GM12892 (cell line): ENCODE measurements around the gene CLDN20.

Experiments
- POLR2A ChIP-seq: IDR thresholded peaks from 2 replicates; pipeline ENCODE4 v1.6.1; 2011; ENCODE audit warnings: low read depth, low read length, control low read depth
- POLR2AphosphoS5 ChIP-seq: IDR thresholded peaks from 2 replicates; pipeline ENCODE4 v1.6.1; 2011; ENCODE audit warnings: low read depth, low read length, control low read depth

DNA sequence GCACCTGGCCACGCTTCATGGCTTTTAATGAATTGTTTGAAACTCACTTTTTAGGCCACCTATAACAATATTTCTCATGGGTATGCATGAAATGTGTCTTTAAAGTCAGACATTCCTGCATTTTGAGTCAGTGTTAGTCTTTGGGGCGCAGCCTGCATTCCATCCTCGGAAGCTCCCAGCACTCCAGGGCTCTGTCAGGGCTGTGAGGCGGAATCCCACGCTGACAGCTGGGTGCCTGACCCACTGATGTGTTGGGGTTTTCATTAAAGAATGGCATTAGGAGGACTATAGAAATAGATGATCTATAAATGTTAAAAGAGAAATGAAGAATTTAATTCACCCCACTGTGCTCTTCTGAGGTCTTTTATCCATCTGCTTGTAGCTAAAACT lies 16.2 kb upstream of the CLDN20 start:
- TF ChIP-seq POLR2A (no peak), POLR2AphosphoS5 (no peak)
